ENCODE measurements around the gene SUFU.

DNA sequence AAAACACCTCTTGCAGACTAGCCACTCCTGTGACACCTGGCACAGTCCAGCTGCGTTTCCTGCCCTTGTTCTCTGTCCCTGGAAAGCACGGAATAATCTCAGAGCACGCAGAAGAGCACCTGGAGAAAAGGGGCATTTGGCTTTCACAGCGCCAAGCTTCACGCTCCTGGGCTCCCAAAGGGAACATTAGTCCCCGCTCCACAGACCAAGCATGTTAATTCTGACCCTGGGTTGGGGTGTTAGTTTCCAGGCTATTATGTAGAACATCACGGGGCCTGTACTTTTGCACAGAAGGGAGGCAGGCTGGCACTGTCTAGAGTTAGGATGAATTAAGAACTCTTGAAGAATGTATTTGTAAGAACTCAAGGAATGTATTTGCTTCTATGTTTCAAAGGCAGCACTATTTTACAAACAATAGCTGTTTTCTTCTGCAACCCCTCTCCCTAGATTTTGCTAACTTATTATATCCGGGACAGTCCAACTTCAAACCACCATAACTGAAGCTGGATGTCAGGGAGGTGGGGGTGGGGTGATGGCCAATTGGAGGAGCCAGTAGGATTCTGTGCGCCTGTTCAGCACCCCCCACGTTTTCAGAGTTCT lies 78.3 kb downstream of the SUFU start:
- no peak for TF ChIP-seq CTCF (IDR thresholded peaks at IDR 0.05)
- TF ChIP-seq EP300 (IDR thresholded peaks at IDR 0.05): no peak
- no peak for TF ChIP-seq POLR2AphosphoS5 (IDR thresholded peaks at IDR 0.05)
- TF ChIP-seq POLR2A (IDR thresholded peaks at IDR 0.05): no peak

Data from sigmoid colon (tissue), 4 donors.